ENCODE measurements around the gene PCLAF.

The PCLAF gene

GRCh38 chr15:64315216-64315615 lies 66.0 kb downstream of the PCLAF start:
- DNase-seq (ENCODE audit: low read depth) = no peak

DNA sequence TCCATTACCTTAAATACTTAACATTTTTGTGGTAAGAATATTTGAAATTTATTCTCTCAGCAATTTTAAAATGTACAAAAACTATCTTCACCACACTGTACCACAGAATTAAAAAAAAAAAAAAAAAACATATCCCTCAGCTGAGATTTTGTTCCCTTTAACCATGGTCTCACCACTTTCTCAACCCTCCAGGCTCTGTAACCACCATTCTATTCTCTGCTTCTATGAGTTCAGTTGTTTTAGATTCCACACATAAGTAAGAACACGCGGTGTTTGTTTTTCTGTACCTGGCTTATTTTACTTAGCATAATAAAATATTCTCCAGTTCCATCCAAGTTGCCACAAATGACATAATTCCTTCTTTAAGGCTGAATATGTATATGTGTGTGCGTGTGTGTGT lies 66.8 kb downstream of the PCLAF start:
- DNase-seq (ENCODE audit: low read depth) = no peak

Measured in non-pigmented ciliary epithelial cell (primary cell).